ENCODE data around the gene EMC8. TPM values are rescaled to one million over a fixed set of nuclear protein-coding genes. Genes with fewer than 3 reads are reported as not detected.

EMC8 gene
- total RNA-seq, 1 experiment from 2014 or later: 73.0 TPM

- TF ChIP-seq ZBTB33 (IDR thresholded peaks at IDR 0.05; ENCODE audit: extremely low read depth, insufficient replicate concordance, low read length): no peak
Measured at GRCh38 chr16:85794696-85795095, 4.6 kb downstream of the EMC8 start (continued).

- H3K79me2 ChIP-seq (ENCODE audit: insufficient read depth, low read length): peaks cover 99% of the 10 kb centered on the region
- no peaks in the 10 kb centered on the region for H3K9me2 ChIP-seq (ENCODE audit: insufficient read depth)
- no peak overlapping the region for H2AFZ ChIP-seq (ENCODE audit: low read depth, low read length, poor library complexity, severe bottlenecking)
- H3K27ac ChIP-seq (ENCODE audit: low read depth, low read length): no peak overlapping the region
- no peak overlapping the region for H3K4me3 ChIP-seq (replicated peaks in 1 of 2; ENCODE audit: low read depth in 1 of 2, low read length in 2 of 2)
- ATAC-seq (no peak), DNase-seq (ENCODE audit: low read depth, low spot score) (no peak)
- no peak overlapping the region for H3K9ac ChIP-seq (ENCODE audit: low read length)
- ChIA-PET RAD21 (ENCODE audit: low non-redundant PET in 1 of 2, low total read pairs in 2 of 2, uncharacterized antibody in 2 of 2, unreplicated experiment in 2 of 2) (no interaction called here), CTCF (no interaction called here), POLR2A (no interaction called here)
- peaks cover 5 to 11% of the 10 kb centered on the region in 2 experiments; a peak in 3 of 4 replicates for H3K4me1 ChIP-seq (ENCODE audit: control insufficient read depth in 1 of 2, insufficient read depth in 2 of 2, low read length in 2 of 2)
- no peaks in the 10 kb centered on the region for H3K27me3 ChIP-seq (ENCODE audit: insufficient read depth, low read length)
- intact Hi-C loops (cut with micrococcal nuclease): no loop called here
- no TSS peak for BruUV-seq (replicated peaks)
- peaks cover 28 to 61% of the 10 kb centered on the region in 2 experiments; a peak in 3 of 4 replicates for H3K36me3 ChIP-seq (ENCODE audit: control insufficient read depth in 1 of 2, insufficient read depth in 2 of 2, low read length in 2 of 2)
- no peak overlapping the region for H3K4me2 ChIP-seq (ENCODE audit: low read length)
- 0 out of 2 replicates have a peak, but pooled peaks cover 4% of the 10 kb centered on the region for H4K20me1 ChIP-seq (ENCODE audit: insufficient read depth)
- no peak for TF ChIP-seq REST (IDR thresholded peaks at IDR 0.05; ENCODE audit: low read depth)
- TF ChIP-seq ZFX (IDR thresholded peaks at IDR 0.05): no peak
- no peak for TF ChIP-seq CBX3 (IDR thresholded peaks at IDR 0.05; ENCODE audit: low read depth)
- H3K9me3 ChIP-seq (ENCODE audit: control insufficient read depth in 1 of 2, insufficient read depth in 1 of 2, low read depth in 1 of 2, low read length in 2 of 2): no peaks in the 10 kb centered on the region
Measured at GRCh38 chr16:85793662-85794298, 5.6 kb downstream of the EMC8 start.
